Midbrain (tissue), 1 donor: Measurements from ENCODE around the gene REXO1.

Experiments
- DNase-seq: peaks from one replicate; lab custom pipeline; 2025; lab: John Stamatoyannopoulos, UW

The REXO1 gene

DNA sequence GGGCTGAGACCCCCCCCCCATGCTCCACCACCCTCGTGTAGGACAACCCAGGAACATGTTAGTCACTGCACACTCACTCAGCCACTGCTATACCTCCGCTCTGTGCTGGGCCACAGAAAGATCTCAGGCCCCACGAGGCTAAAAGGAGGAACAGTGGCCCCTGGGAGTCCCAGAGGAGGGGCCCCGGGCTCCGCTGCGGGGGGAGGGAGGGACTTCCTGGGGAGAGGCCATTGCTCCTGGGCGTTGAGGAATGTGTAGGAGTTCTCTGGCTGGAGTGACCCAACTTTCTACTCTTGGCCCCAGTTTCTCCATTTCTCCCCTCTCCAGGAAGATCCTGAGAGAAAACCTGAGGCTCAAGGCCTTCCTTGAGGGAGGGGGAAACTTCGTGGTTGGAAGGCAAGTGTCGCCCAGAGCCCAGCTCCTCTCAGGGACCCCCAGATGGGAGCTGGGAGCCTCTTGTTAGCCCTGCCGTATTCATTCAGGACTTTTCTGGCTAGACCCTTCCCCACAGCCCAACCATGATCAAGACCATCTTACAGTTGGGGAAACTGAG, 81.4 kb downstream of the REXO1 start:
- no peak for DNase-seq

DNA sequence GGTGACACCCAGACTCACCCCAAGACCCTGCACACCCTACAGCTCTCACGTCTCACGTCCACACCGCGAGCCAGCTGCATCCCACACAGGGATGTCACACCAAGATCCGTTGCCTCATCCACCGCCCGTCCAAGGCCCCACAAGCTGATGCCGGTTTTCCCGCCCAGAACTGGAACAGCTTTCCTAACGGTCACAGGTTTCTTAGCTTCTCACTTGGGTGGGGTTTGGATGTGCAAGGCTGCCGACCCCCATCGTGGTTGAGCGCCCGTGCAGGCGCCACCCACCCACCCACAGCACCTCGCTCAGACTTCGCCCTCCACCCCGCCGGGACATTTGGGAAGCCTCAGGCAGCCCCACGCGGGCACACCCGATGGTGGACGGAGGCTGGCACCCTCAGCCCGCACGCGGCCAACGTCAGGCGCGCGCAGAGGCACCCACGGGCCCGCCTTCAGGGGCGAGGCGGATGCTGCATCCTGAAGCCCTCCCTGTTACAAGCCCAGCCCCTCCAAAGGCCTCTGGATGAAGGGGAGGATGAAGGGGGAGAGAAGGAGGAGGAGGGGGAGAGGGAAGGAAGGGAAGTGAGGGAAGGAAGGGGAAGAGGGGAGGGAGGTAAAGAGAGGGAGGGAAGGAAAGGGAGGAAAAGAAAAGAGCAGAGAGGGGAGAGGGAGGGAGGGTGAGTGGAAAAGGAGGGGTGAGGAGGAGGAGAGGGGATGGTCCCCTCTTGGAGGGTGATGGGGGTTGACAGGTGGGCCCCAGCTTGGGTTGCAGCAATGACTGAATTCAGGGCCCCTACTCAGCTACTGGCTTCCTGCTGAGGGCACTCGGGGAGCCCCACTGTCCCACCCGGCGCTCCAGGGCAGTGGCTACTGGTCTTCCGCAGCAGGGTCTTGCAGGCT, 82.1 kb downstream of the REXO1 start:
- DNase-seq, result no peak
